ENCODE measurements around the gene POU2AF3.
A peak's percentile ranks its signal among the peaks of the same experiment; 100 is the strongest.

Gene POU2AF3

GRCh38 chr11:111329306-111330204, 31.2 kb downstream of the POU2AF3 start:
- no peak for DNase-seq (ENCODE audit: low spot score)

GRCh38 chr11:111330234-111330893, 32.0 kb downstream of the POU2AF3 start:
- no peak for DNase-seq (ENCODE audit: low spot score)

- DNase-seq (ENCODE audit: low spot score), result peak; percentile 50
Measured at GRCh38 chr11:111331711-111332479, 33.5 kb downstream of the POU2AF3 start.

GRCh38 chr11:111334532-111335502, 36.5 kb downstream of the POU2AF3 start:
- DNase-seq (ENCODE audit: low spot score), result no peak

- DNase-seq (ENCODE audit: low spot score), result no peak
Measured at GRCh38 chr11:111335549-111335948, 37.2 kb downstream of the POU2AF3 start.

GRCh38 chr11:111336062-111336461, 37.7 kb downstream of the POU2AF3 start:
- no peak for DNase-seq (ENCODE audit: low spot score)

- DNase-seq (ENCODE audit: low spot score), result peak; percentile 72
Measured at GRCh38 chr11:111336582-111337256, 38.4 kb downstream of the POU2AF3 start.

- DNase-seq (ENCODE audit: low spot score), result no peak
Measured at GRCh38 chr11:111339758-111340388, 41.5 kb downstream of the POU2AF3 start.

- DNase-seq (ENCODE audit: low spot score), result no peak
Measured at GRCh38 chr11:111342329-111342728, 44.0 kb downstream of the POU2AF3 start.

- DNase-seq (ENCODE audit: low spot score), result peak; percentile 70
Measured at GRCh38 chr11:111344032-111344431, 45.7 kb downstream of the POU2AF3 start.

- no peak for DNase-seq (ENCODE audit: low spot score)
Measured at GRCh38 chr11:111347002-111347722, 48.8 kb downstream of the POU2AF3 start.

- DNase-seq (ENCODE audit: low spot score), result peak; percentile 23
Measured at GRCh38 chr11:111347723-111348115, 49.4 kb downstream of the POU2AF3 start.

- DNase-seq (ENCODE audit: low spot score), result no peak
Measured at GRCh38 chr11:111348147-111348546, 49.8 kb downstream of the POU2AF3 start.

- DNase-seq (ENCODE audit: low spot score), result no peak
Measured at GRCh38 chr11:111349191-111349695, 50.9 kb downstream of the POU2AF3 start.

- no peak for DNase-seq (ENCODE audit: low spot score)
Measured at GRCh38 chr11:111350811-111351210, 52.5 kb downstream of the POU2AF3 start.

- no peak for DNase-seq (ENCODE audit: low spot score)
Measured at GRCh38 chr11:111351374-111352055, 53.2 kb downstream of the POU2AF3 start.

GRCh38 chr11:111352231-111352746, 53.9 kb downstream of the POU2AF3 start:
- no peak for DNase-seq (ENCODE audit: low spot score)

GRCh38 chr11:111352935-111353710, 54.8 kb downstream of the POU2AF3 start:
- no peak for DNase-seq (ENCODE audit: low spot score)
